Stomach (tissue), 9 donors: Measurements from ENCODE around the gene JSRP1. TPM values are rescaled to one million over a fixed set of nuclear protein-coding genes. Genes with fewer than 3 reads are reported as not detected.

Experiments used
- DNase-seq, 2 donors: peaks; one replicate each; pipeline versions ENCODE4 v3.0.0 to v3.0.0-alpha.2; 2013 to 2019
- H3K27ac ChIP-seq, 5 donors: fragments of 200-600 bp in 4 of 5; sonication (generic) in 4 of 5; one replicate each; pipeline ENCODE4 v1.5.1; 2013 to 2019; ENCODE audit warnings: mild to moderate bottlenecking in 1 of 5, moderate library complexity in 1 of 5
- H3K27me3 ChIP-seq, 3 donors: fragments of 200-600 bp; sonication (generic); one replicate each; pipeline ENCODE4 v1.5.1; 2017 to 2019; ENCODE audit warnings: mixed run types in 1 of 3
- H3K36me3 ChIP-seq, 4 donors: fragments of 200-600 bp; sonication (generic); 1 replicate in 3 of 4; 2 replicates in 1 of 4; pipeline ENCODE4 v1.5.1; 2016 to 2019
- H3K4me1 ChIP-seq, 4 donors: fragments of 200-600 bp; sonication (generic); one replicate each; pipeline ENCODE4 v1.5.1; 2016 to 2019
- H3K4me3 ChIP-seq, 4 donors: fragments of 200-600 bp; sonication (generic) in 3 of 4; one replicate each; pipeline ENCODE4 v1.5.1; 2016 to 2019; ENCODE audit warnings: mild to moderate bottlenecking in 1 of 4
- H3K9me3 ChIP-seq, 4 donors: fragments of 200-600 bp; sonication (generic); one replicate each; pipeline ENCODE4 v1.5.1; 2016 to 2019
- EP300 ChIP-seq: sonication (generic); formaldehyde crosslinking; IDR thresholded peaks from one replicate; pipeline ENCODE4 v1.6.1; 2017; ENCODE audit warnings: antibody characterized with exemption
- POLR2A ChIP-seq, 4 donors: fragments of 450-650 bp; IDR thresholded peaks; one replicate each; pipeline ENCODE4 v1.6.1; 2016; ENCODE audit warnings: antibody characterized with exemption in 4 of 4, control low read depth in 2 of 4, mild to moderate bottlenecking in 1 of 4, moderate library complexity in 1 of 4
- POLR2AphosphoS5 ChIP-seq, 3 donors: sonication (generic); formaldehyde crosslinking; IDR thresholded peaks; one replicate each; pipeline ENCODE4 v1.6.1; 2016; ENCODE audit warnings: antibody characterized with exemption in 3 of 3
- WGBS, 5 donors: extraction: QIAGEN DNeasy Blood & Tissue Kit in 3 of 5; methylation state at CpG; one replicate each; pipeline versions ENCODE4 v1.1.5 to v1.1.7; 2013 to 2018; 5-methylcytosine and 5-hydroxymethylcytosine counted together
- intact Hi-C: fragments of 100-400 bp; cut with DNase I; formaldehyde crosslinking; loops from one replicate; pipeline ENCODE4 v1.15.1; 2023; ENCODE audit warnings: low total_unique reads
- polyA plus RNA-seq, 3 donors: library from polyadenylated mRNA; stranded (reverse); fragments of 200-250 nt; gene quantifications; one replicate each; pipeline ENCODE4 v1.2.3, GENCODE V29; 2013
- total RNA-seq, 5 donors: library from RNA; depleted of rRNA; stranded (reverse); fragments of >200 nt; gene quantifications; one replicate each; pipeline versions ENCODE4 v1.1.0 to v1.2.3, GENCODE V29; 2014 to 2016
- TF ChIP-seq, protein P1 (sequence below), 7 experiments: fragments of 450-650 bp in 4 of 7; fragments of 200-600 bp in 3 of 7; sonication (generic) in 3 of 7; IDR thresholded peaks; one replicate each; pipeline ENCODE4 v1.5.1; 2016 to 2019; ENCODE audit warnings: antibody characterized with exemption in 7 of 7, control low read depth in 2 of 7, mild to moderate bottlenecking in 1 of 7
- donor health status: healthy with polysubstance abuse.
- donor health status: Bipolar disorder and iron deficiency.
- donor health status: healthy.

The JSRP1 gene
- total and polyA plus RNA-seq, 8 donors = 0.58 to 0.75 (median 0.68) TPM; not detected in 5

DNA sequence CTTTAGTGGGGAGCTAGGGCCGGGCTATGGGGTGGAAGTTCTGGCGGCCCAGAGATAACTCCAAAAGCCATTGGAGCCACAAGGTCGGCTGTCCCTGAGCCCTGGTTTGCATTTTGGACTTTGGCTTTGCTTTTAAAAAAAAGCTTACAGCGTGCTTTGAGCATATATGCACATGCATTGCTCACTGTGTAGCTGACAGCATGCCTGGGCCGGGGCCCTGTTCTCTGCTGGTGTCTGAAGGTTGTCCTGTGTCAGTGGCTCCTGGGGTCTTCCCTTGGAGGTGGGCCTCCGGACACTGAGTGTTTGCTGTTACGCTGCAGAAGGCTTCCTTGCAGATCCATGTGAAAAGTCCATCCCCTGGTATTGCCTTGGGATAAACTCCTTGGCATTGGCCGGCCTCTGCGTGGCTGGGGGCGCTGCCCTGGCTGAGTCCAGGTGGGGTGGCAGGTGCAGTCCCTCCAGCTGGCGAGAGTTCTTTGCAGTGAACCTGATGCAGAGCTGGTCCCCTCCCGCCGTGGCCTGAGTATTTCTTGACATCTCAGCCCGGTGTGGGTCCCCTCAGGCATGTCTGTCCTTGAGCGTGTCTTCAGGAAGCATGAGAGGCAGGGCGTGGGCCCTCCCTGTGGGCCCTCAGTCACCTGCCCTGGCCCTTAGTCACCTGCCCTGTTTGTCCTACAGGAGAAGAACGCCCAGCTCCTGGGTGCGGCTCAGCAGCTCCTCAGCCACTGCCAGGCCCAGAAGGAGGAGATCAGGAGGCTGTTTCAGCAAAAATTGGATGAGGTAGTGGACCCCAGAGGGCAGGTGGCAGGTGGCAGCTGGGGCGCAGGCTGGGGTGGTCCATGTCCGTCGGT, 43.1 kb downstream of the JSRP1 start:
- peak; percentile 78 to 87 for DNase-seq
- intact Hi-C loops = no loop called here
- peaks cover 2 to 34% (median 10%) of the 10 kb centered on the region in 4 donors for H3K4me1 ChIP-seq
- H3K27ac ChIP-seq = peak overlapping the region; percentile 71 to 85 (median 81)
- 62 to 77% (median 66%) methylated on average over 9 to 21 of the region's 21 CpGs for WGBS, 5 donors
- no peaks in the 10 kb centered on the region for H3K27me3 ChIP-seq
- H3K9me3 ChIP-seq = no peaks in the 10 kb centered on the region
- TF ChIP-seq, protein P1, sequence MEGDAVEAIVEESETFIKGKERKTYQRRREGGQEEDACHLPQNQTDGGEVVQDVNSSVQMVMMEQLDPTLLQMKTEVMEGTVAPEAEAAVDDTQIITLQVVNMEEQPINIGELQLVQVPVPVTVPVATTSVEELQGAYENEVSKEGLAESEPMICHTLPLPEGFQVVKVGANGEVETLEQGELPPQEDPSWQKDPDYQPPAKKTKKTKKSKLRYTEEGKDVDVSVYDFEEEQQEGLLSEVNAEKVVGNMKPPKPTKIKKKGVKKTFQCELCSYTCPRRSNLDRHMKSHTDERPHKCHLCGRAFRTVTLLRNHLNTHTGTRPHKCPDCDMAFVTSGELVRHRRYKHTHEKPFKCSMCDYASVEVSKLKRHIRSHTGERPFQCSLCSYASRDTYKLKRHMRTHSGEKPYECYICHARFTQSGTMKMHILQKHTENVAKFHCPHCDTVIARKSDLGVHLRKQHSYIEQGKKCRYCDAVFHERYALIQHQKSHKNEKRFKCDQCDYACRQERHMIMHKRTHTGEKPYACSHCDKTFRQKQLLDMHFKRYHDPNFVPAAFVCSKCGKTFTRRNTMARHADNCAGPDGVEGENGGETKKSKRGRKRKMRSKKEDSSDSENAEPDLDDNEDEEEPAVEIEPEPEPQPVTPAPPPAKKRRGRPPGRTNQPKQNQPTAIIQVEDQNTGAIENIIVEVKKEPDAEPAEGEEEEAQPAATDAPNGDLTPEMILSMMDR (IDR thresholded peaks at IDR 0.05) = no peak
- no peak for TF ChIP-seq POLR2A (IDR thresholded peaks at IDR 0.05)
- TF ChIP-seq POLR2AphosphoS5 (IDR thresholded peaks at IDR 0.05) = peak in 2 of 3 donors; percentile 48 to 67
- TF ChIP-seq EP300 = no peak
- no peak overlapping the region for H3K4me3 ChIP-seq
- H3K36me3 ChIP-seq = peaks cover 72 to 100% (median 100%) of the 10 kb centered on the region in 4 donors

DNA sequence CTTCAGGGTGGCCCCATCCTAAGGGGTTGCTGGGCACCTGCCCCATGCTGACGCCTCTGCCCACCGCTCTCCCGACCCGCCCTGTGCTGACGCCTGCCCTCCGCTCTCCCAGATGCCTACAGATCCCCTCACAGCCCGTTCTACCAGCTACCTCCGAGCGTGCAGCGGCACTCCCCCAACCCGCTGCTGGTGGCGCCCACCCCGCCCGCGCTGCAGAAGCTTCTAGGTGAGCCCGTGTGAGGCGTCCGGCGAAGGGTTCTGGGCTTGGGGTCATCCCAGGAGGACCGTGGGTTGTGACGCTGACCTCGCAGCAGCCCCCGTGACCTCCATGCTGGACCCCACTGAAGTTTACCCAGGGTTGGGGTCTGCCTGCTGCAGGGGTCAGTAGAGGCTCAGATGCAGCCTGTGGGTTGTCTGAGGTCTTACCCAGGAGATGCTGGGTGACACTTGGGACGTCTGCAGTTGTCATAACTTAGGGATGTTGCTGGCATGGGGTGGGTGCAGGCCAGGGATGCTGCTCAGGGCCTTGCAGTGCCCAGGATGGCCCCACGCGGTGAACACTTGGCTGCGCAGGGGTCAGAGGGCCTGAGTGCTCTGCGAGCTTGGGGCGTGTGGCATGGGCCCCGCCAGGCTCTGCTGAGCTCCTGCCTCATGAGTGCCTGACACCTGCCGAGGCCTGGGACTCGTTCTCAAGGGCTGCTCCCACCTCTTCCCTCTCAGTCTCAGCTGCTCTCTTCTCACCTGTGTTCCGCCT, 45.1 kb downstream of the JSRP1 start:
- Histone ChIP-seq H3K27ac (peak overlapping the region; percentile 71 to 85 (median 81)), H3K36me3 (peaks cover 68 to 100% (median 100%) of the 10 kb centered on the region in 4 donors), H3K9me3 (no peaks in the 10 kb centered on the region), H3K4me3 (no peak overlapping the region), H3K27me3 (no peaks in the 10 kb centered on the region), H3K4me1 (peaks cover 4 to 38% (median 12%) of the 10 kb centered on the region in 4 donors)
- TF ChIP-seq POLR2A (IDR thresholded peaks at IDR 0.05) = no peak
- no peak for TF ChIP-seq EP300
- TF ChIP-seq, protein P1 (IDR thresholded peaks at IDR 0.05) = no peak
- TF ChIP-seq POLR2AphosphoS5 (IDR thresholded peaks at IDR 0.05) = no peak
- DNase-seq = no peak
- WGBS, 5 donors = 93 to 96% (median 95%) methylated on average over 20 to 33 of the region's 33 CpGs
- intact Hi-C loops = no loop called here

DNA sequence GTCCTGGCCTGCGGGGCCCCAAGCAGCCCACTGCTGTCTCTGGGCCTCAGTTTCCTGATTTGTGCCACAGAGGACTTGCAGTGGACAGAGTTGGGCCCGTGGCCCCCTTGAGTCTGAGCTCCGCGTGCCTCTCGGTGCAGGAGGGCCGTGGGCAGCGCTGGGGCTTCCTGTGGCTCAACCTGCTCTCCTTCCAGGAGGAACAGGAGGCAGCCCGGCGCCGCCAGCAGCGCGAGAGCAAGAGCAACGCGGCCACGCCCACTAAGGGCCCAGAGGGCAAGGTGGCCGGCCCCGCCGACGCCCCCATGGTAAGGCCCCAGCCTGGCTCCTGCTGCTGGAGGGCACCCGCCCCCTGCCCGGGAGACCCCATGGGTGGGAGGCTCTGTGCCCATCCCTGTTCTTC, 46.0 kb downstream of the JSRP1 start:
- Histone ChIP-seq H3K36me3 (peaks cover 61 to 99% (median 97%) of the 10 kb centered on the region in 4 donors), H3K4me1 (peaks cover 4 to 38% (median 12%) of the 10 kb centered on the region in 4 donors), H3K27me3 (no peaks in the 10 kb centered on the region), H3K9me3 (no peaks in the 10 kb centered on the region), H3K4me3 (no peak overlapping the region), H3K27ac (peak overlapping the region in 1 of 5 donors; percentile 0)
- intact Hi-C loops = no loop called here
- WGBS, 5 donors = 78 to 90% (median 86%) methylated on average over 12 to 21 of the region's 21 CpGs
- TF ChIP-seq POLR2A (IDR thresholded peaks at IDR 0.05) (no peak), EP300 (no peak), POLR2AphosphoS5 (IDR thresholded peaks at IDR 0.05) (no peak)
- TF ChIP-seq, protein P1 (IDR thresholded peaks at IDR 0.05) = no peak
- DNase-seq = no peak

DNA sequence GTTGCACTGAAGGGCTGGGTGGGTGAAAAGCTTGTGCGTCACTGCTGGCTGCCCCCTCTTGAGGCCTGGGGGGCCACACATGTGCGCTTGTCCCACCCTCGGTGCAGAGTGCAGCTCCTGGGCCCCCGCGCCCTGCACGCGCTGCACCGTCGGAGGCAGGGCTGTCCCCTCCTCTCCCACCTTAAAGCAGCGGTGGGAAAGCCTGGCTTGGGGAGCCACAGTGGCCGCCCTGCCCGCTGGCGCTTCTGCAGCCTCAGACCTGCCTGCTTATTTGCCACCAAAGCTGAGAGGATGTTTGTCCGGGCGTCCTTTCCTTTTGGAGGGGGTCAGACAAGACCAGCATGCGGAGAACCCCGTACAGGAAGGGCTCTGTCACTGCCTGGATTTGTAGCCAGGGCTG, 46.8 kb downstream of the JSRP1 start:
- TF ChIP-seq POLR2AphosphoS5 (IDR thresholded peaks at IDR 0.05) (no peak), EP300 (no peak), POLR2A (IDR thresholded peaks at IDR 0.05) (no peak)
- TF ChIP-seq, protein P1 (IDR thresholded peaks at IDR 0.05) = no peak
- peaks cover 54 to 98% (median 91%) of the 10 kb centered on the region in 4 donors for H3K36me3 ChIP-seq
- 88 to 93% (median 91%) methylated on average over 15 to 17 of the region's 17 CpGs for WGBS, 5 donors
- no peak for DNase-seq
- peaks cover 5 to 46% (median 16%) of the 10 kb centered on the region in 4 donors for H3K4me1 ChIP-seq
- H3K9me3 ChIP-seq = no peaks in the 10 kb centered on the region
- no peak overlapping the region for H3K4me3 ChIP-seq
- no peaks in the 10 kb centered on the region for H3K27me3 ChIP-seq
- intact Hi-C loops = no loop called here
- peak overlapping the region in 1 of 5 donors; percentile 0 for H3K27ac ChIP-seq
